GM13976 (cell line): ENCODE measurements around the gene YWHAE.

Experiments used
- DNase-seq: peaks from one replicate; pipeline ENCODE4 v3.0.0; 2012; ENCODE audit warnings: low spot score
- in situ Hi-C: fragments of 300-500 bp; cut with MboI; formaldehyde crosslinking; loops from one replicate; pipeline ENCODE4 v1.12.0; 2022; ENCODE audit warnings: low sequenced_read_pairs, mixed read lengths, inconsistent platforms; ENCODE audit not compliant: unreplicated experiment
- TF ChIP-seq, protein P1 (sequence below): IDR thresholded peaks from 2 replicates; pipeline ENCODE4 v1.5.1; 2012; ENCODE audit warnings: borderline replicate concordance, mild to moderate bottlenecking; ENCODE audit not compliant: insufficient read depth; ENCODE audit errors: extremely low read depth, missing control alignments, control extremely low read depth

Gene YWHAE

DNA sequence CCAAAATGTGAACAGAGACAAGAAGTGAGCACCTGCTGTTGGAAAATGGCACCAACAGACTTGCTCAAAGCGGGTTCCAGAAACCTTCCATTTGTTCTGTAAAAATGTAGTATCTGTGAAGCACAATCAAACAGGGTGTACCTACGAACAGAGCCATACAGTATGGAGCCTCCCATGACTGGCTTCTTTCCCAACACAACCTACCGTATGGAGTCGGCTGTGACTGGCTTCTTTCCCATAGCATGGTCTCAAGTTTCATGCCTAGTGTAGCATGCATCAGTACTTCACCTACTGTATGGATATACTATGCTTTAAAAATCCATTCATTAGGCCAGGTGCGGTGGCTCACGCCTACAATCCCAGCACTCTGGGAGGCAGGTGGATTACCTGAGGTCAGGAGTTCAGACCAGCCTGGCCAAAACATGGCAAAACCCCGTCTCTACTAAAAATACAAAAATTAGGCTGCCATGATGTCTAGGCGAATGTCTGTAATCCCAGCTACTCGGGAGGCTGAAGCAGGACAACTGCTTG lies 26.2 kb downstream of the YWHAE start:
- in situ Hi-C loops: no loop called here
- TF ChIP-seq, protein P1, sequence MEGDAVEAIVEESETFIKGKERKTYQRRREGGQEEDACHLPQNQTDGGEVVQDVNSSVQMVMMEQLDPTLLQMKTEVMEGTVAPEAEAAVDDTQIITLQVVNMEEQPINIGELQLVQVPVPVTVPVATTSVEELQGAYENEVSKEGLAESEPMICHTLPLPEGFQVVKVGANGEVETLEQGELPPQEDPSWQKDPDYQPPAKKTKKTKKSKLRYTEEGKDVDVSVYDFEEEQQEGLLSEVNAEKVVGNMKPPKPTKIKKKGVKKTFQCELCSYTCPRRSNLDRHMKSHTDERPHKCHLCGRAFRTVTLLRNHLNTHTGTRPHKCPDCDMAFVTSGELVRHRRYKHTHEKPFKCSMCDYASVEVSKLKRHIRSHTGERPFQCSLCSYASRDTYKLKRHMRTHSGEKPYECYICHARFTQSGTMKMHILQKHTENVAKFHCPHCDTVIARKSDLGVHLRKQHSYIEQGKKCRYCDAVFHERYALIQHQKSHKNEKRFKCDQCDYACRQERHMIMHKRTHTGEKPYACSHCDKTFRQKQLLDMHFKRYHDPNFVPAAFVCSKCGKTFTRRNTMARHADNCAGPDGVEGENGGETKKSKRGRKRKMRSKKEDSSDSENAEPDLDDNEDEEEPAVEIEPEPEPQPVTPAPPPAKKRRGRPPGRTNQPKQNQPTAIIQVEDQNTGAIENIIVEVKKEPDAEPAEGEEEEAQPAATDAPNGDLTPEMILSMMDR: no peak
- no peak for DNase-seq

DNA sequence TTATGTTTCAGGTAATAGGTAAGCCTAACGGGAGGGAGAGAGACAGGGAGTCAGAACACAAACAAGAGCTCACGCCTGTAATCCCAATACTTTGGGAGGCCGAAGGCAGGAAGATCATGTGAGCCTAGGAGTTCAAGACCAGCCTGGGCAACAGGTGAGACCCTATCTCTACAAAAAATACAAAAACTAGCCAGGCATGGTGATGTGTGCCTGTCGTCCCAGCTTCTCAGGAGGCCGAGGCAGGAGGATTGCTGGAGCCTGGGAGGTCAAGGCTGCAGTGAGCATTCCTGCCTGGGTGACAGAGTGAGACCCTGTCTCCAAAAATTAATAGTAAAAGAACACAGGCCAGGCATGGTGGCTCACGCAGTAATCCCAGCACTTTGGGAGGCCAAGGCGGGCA lies 27.4 kb downstream of the YWHAE start:
- TF ChIP-seq, protein P1: no peak
- in situ Hi-C loops: no loop called here
- no peak for DNase-seq

DNA sequence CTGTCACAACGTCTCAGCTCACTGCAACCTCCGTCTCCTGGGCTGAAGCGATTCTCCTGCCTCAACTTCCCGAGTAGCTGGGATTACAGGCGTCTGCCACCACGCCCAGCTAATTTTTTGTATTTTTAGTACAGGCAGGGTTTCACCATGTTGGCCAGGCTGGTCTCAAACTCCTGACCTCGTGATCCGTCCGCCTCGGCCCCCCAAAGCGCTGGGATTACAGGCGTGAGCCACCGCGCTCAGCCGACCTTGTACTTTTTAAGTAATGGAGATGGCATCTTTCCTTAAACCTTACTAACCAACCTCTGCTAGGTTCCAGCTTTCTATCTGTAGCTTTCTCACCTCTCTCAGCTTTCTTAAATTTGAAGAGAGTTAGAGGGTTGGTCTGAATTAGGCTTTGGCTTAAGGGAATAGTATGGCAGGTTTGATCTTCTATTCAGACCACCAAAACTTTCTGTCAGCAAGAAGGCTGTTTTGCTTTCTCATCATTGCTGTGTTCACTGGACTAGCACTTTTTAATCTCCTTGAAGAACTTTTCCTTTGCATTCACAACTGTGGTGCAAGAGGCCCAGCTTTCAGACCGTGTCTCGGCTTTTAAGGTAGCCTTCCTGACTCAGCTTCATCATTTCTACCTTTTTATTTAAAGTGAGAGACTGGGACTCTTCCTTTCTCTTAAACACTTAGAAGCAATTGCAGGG lies 28.0 kb downstream of the YWHAE start:
- TF ChIP-seq, protein P1: no peak
- no peak for DNase-seq
- in situ Hi-C loops: no loop called here

DNA sequence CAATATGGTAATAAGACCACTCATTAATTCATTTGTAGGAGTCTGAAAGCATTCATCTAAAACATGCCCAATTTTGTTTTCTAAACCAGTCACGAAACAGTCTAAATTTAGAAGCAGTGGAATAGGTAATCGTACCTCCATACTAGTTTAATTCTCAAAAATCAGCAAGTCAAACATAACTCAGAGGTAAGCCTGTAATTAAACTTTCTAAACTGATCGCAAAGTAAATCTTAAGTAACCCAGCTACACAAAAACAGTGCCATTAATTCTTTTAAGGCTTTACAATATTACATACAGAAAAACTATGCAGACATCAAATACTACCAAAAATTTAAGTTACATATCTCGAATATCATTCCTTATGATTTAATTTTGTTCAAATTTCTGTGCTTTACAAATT lies 31.4 kb downstream of the YWHAE start:
- TF ChIP-seq, protein P1: no peak
- in situ Hi-C loops: no loop called here

DNA sequence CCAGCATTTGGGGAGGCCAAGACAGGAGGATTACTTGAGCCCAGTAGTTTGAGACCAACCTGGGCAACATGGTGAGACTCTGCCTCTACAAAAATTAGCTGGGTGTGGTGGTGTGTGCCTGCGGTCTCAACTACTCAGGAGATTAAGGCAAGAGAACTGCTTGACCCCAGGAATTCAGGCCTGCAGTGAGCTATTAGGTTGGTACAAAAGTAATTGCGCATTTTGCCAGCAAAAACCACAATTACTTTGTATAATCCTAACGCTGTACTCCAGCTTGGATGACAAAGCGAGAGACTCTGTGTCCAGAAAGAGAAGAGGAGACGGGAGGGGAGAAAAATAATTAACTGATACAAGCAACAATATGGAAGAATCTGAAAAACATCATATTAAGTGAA lies 32.7 kb downstream of the YWHAE start:
- DNase-seq: no peak
- TF ChIP-seq, protein P1: no peak
- in situ Hi-C loops: no loop called here

More for the DNA sequence above, 31.4 kb downstream of the YWHAE start:
- DNase-seq: no peak

DNA sequence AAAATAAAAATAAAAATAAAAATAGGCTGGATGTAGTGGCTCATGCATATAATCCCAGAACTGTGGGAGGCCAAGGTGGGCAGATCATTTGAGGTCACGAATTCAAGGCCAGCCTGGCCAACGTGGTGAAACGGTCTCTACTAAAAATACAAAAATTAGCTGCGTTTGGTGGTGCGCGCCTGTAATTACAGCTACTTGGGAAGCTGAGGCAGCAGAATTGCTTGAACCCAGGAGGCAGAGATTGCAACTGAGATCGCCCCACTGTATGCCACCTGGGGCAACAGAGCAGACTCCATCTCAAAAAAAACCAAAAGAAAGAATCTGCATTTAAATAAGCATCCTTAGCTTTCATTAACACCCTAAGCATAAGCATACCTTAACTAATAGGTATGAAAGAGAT lies 33.8 kb downstream of the YWHAE start:
- in situ Hi-C loops: no loop called here
- DNase-seq: no peak
- TF ChIP-seq, protein P1: no peak
